ENCODE data around the gene CELF2. TPM values are rescaled to one million over a fixed set of nuclear protein-coding genes. Genes with fewer than 3 reads are reported as not detected.

CELF2 gene
- polyA plus RNA-seq, 1 donor from 2014 or later, result 55.5 TPM

- H3K27me3 ChIP-seq (ENCODE audit: insufficient read depth, low read depth, low read length), result no peaks in the 10 kb centered on the region
- TF ChIP-seq SMC3 (conservative IDR thresholded peaks at IDR 0.05; ENCODE audit: poor library complexity), result no peak
- no peak for TF ChIP-seq MXI1 (conservative IDR thresholded peaks at IDR 0.05; ENCODE audit: poor library complexity, severe bottlenecking)
- H3F3A ChIP-seq (ENCODE audit: insufficient read depth, low read length, poor library complexity, severe bottlenecking), result no peaks in the 10 kb centered on the region
- no peak overlapping the region for H3K4me2 ChIP-seq (ENCODE audit: low read length)
- no peaks in the 10 kb centered on the region for H3K9me2 ChIP-seq (ENCODE audit: insufficient read depth, low read length)
- peak overlapping the region; percentile 15 for H3K9ac ChIP-seq (ENCODE audit: low read length)
- H3K9me3 ChIP-seq (ENCODE audit: low read length), result no peaks in the 10 kb centered on the region
- peak overlapping the region; percentile 84 for H3K27ac ChIP-seq (ENCODE audit: low read length)
- H2AFZ ChIP-seq (ENCODE audit: low read depth, low read length), result no peak overlapping the region
- H3K36me3 ChIP-seq (ENCODE audit: insufficient read depth, low read length), result peaks cover 7% of the 10 kb centered on the region
- no peaks in the 10 kb centered on the region for H4K20me1 ChIP-seq (ENCODE audit: insufficient read depth)
- H3K4me3 ChIP-seq (ENCODE audit: low read length), result peak overlapping the region; percentile 5
- H3K79me2 ChIP-seq (replicated peaks; ENCODE audit: insufficient read depth, low read length), result peaks cover 3% of the 10 kb centered on the region
Measured at GRCh38 chr10:11266426-11266825, 248.8 kb downstream of the CELF2 start.

GRCh38 chr10:11270135-11270857 lies 252.6 kb downstream of the CELF2 start:
- no peaks in the 10 kb centered on the region for H3K9me3 ChIP-seq (ENCODE audit: low read length)
- H3K36me3 ChIP-seq (ENCODE audit: insufficient read depth, low read length), result peaks cover 8% of the 10 kb centered on the region
- H2AFZ ChIP-seq (ENCODE audit: low read depth, low read length), result no peak overlapping the region
- no peak overlapping the region for H3K4me2 ChIP-seq (ENCODE audit: low read length)
- no peaks in the 10 kb centered on the region for H4K20me1 ChIP-seq (ENCODE audit: insufficient read depth)
- no peaks in the 10 kb centered on the region for H3K27me3 ChIP-seq (ENCODE audit: insufficient read depth, low read depth, low read length)
- H3K9me2 ChIP-seq (ENCODE audit: insufficient read depth, low read length), result no peaks in the 10 kb centered on the region
- TF ChIP-seq RAD21 (conservative IDR thresholded peaks at IDR 0.05) (peak; percentile 85), TAF1 (IDR thresholded peaks at IDR 0.05; ENCODE audit: low read depth) (no peak), MXI1 (conservative IDR thresholded peaks at IDR 0.05; ENCODE audit: poor library complexity, severe bottlenecking) (no peak), SMC3 (conservative IDR thresholded peaks at IDR 0.05; ENCODE audit: poor library complexity) (peak; percentile 85)
- TF ChIP-seq, protein P1, sequence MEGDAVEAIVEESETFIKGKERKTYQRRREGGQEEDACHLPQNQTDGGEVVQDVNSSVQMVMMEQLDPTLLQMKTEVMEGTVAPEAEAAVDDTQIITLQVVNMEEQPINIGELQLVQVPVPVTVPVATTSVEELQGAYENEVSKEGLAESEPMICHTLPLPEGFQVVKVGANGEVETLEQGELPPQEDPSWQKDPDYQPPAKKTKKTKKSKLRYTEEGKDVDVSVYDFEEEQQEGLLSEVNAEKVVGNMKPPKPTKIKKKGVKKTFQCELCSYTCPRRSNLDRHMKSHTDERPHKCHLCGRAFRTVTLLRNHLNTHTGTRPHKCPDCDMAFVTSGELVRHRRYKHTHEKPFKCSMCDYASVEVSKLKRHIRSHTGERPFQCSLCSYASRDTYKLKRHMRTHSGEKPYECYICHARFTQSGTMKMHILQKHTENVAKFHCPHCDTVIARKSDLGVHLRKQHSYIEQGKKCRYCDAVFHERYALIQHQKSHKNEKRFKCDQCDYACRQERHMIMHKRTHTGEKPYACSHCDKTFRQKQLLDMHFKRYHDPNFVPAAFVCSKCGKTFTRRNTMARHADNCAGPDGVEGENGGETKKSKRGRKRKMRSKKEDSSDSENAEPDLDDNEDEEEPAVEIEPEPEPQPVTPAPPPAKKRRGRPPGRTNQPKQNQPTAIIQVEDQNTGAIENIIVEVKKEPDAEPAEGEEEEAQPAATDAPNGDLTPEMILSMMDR (IDR thresholded peaks at IDR 0.05; ENCODE audit: poor library complexity, severe bottlenecking), result peak; percentile 80
- peaks cover 3% of the 10 kb centered on the region for H3F3A ChIP-seq (ENCODE audit: insufficient read depth, low read length, poor library complexity, severe bottlenecking)
- no peak overlapping the region for H3K27ac ChIP-seq (ENCODE audit: low read length)
- no peak overlapping the region for H3K9ac ChIP-seq (ENCODE audit: low read length)
- no peaks in the 10 kb centered on the region for H3K79me2 ChIP-seq (replicated peaks; ENCODE audit: insufficient read depth, low read length)
- no peak overlapping the region for H3K4me3 ChIP-seq (ENCODE audit: low read length)

- Histone ChIP-seq H3K4me3 (ENCODE audit: low read length) (no peak overlapping the region), H3K79me2 (replicated peaks; ENCODE audit: insufficient read depth, low read length) (no peaks in the 10 kb centered on the region), H3F3A (ENCODE audit: insufficient read depth, low read length, poor library complexity, severe bottlenecking) (peaks cover 3% of the 10 kb centered on the region), H3K27me3 (ENCODE audit: insufficient read depth, low read depth, low read length) (no peaks in the 10 kb centered on the region), H3K9me2 (ENCODE audit: insufficient read depth, low read length) (no peaks in the 10 kb centered on the region), H3K4me2 (ENCODE audit: low read length) (no peak overlapping the region), H3K36me3 (ENCODE audit: insufficient read depth, low read length) (peaks cover 8% of the 10 kb centered on the region), H2AFZ (ENCODE audit: low read depth, low read length) (no peak overlapping the region), H4K20me1 (ENCODE audit: insufficient read depth) (no peaks in the 10 kb centered on the region), H3K27ac (ENCODE audit: low read length) (no peak overlapping the region), H3K9ac (ENCODE audit: low read length) (no peak overlapping the region), H3K9me3 (ENCODE audit: low read length) (no peaks in the 10 kb centered on the region)
- TF ChIP-seq, protein P1 (IDR thresholded peaks at IDR 0.05; ENCODE audit: poor library complexity, severe bottlenecking), result no peak
- TF ChIP-seq RAD21 (conservative IDR thresholded peaks at IDR 0.05), result peak; percentile 20
- TF ChIP-seq TAF1 (IDR thresholded peaks at IDR 0.05; ENCODE audit: low read depth), result no peak
- no peak for TF ChIP-seq MXI1 (conservative IDR thresholded peaks at IDR 0.05; ENCODE audit: poor library complexity, severe bottlenecking)
- no peak for TF ChIP-seq POLR2AphosphoS5 (IDR thresholded peaks at IDR 0.05)
- TF ChIP-seq EP300 (conservative IDR thresholded peaks at IDR 0.05; ENCODE audit: poor library complexity, severe bottlenecking), result no peak
- peak; percentile 14 for TF ChIP-seq SMC3 (conservative IDR thresholded peaks at IDR 0.05; ENCODE audit: poor library complexity)
- no peak for TF ChIP-seq EZH2 (IDR thresholded peaks at IDR 0.05; ENCODE audit: borderline replicate concordance, insufficient read depth, low read length, poor library complexity, severe bottlenecking)
- no peak for TF ChIP-seq REST (IDR thresholded peaks at IDR 0.05; ENCODE audit: borderline replicate concordance)
Measured at GRCh38 chr10:11270858-11271179, 253.1 kb downstream of the CELF2 start.
